Caco-2 (cell line): Measurements from ENCODE around the gene ACACA. TPM values are rescaled to one million over a fixed set of nuclear protein-coding genes. Genes with fewer than 3 reads are reported as not detected.

Experiments used
- BruUV-seq: library from RNA; stranded (reverse); fragments of 400-500 nt; replicated peaks from 2 replicates; lab custom pipeline; 2021; lab: Mats Ljungman, UMichigan
- CTCF ChIA-PET: fragments of 300-600 bp; sonication (Branson Sonifier 250); formaldehyde crosslinking; loops from one replicate; lab custom pipeline; 2022; ENCODE audit warnings: antibody characterized with exemption; lab: Charles Lee
- POLR2A ChIA-PET: fragments of 300-600 bp; sonication (Branson Sonifier 250); formaldehyde crosslinking; loops from one replicate; lab custom pipeline; 2022; ENCODE audit warnings: antibody characterized with exemption; lab: Charles Lee
- DNase-seq, 2 experiments: peaks; one replicate each; pipeline versions ENCODE4 v3.0.0 to v3.0.0-alpha.2; 2020 to 2022
- H3K27me3 ChIP-seq: replicated peaks from 2 replicates; pipeline ENCODE4 v1.6.0; 2011; ENCODE audit warnings: low read length; ENCODE audit not compliant: control insufficient read depth, insufficient read depth
- H3K36me3 ChIP-seq: 2 replicates; pipeline ENCODE4 v1.5.1; 2011; ENCODE audit warnings: low read length; ENCODE audit not compliant: control insufficient read depth, insufficient read depth
- H3K4me1 ChIP-seq: fragments of 250-450 bp; sonication (Bioruptor Pico); 2 replicates; pipeline ENCODE4 v1.5.1; 2020; ENCODE audit warnings: mild to moderate bottlenecking
- H3K4me3 ChIP-seq: 2 replicates; pipeline ENCODE4 v1.5.1; 2011; ENCODE audit warnings: low read depth, mild to moderate bottlenecking, control low read depth, low read length
- H3K9me3 ChIP-seq: fragments of 250-450 bp; sonication (Bioruptor Pico); 2 replicates; pipeline ENCODE4 v1.5.1; 2020; ENCODE audit warnings: mild to moderate bottlenecking, moderate library complexity
- H3K27ac Mint-ChIP-seq: one replicate; pipeline ENCODE4 v1.8.0; 2022; ENCODE audit warnings: mixed read lengths; ENCODE audit not compliant: unreplicated experiment
- H3K27me3 Mint-ChIP-seq: one replicate; pipeline ENCODE4 v1.8.0; 2022; ENCODE audit warnings: mixed read lengths; ENCODE audit not compliant: insufficient read depth, unreplicated experiment
- H3K36me3 Mint-ChIP-seq: one replicate; pipeline ENCODE4 v1.8.0; 2022; ENCODE audit warnings: mild to moderate bottlenecking, mixed read lengths; ENCODE audit not compliant: insufficient read depth, unreplicated experiment
- H3K4me1 Mint-ChIP-seq: one replicate; pipeline ENCODE4 v1.8.0; 2022; ENCODE audit warnings: low read depth, mixed read lengths; ENCODE audit not compliant: unreplicated experiment
- H3K4me3 Mint-ChIP-seq: one replicate; pipeline ENCODE4 v1.8.0; 2022; ENCODE audit warnings: mild to moderate bottlenecking, moderate library complexity, mixed read lengths; ENCODE audit not compliant: unreplicated experiment
- H3K9me3 Mint-ChIP-seq: one replicate; pipeline ENCODE4 v1.8.0; 2022; ENCODE audit warnings: mixed read lengths; ENCODE audit not compliant: unreplicated experiment
- intact Hi-C: fragments of 100-400 bp; cut with micrococcal nuclease; formaldehyde crosslinking; loops from one replicate; pipeline ENCODE4 v1.10.0; 2022; ENCODE audit not compliant: unreplicated experiment
- total RNA-seq: library from RNA; stranded (reverse); gene quantifications from 2 replicates; pipeline ENCODE4 v1.2.3, GENCODE V29; 2022
- TF ChIP-seq, protein P1 (sequence below), 2 experiments: fragments of 200-600 bp in 1 of 2; IDR thresholded peaks; 1 replicate in 1 of 2; 2 replicates in 1 of 2; pipeline versions ENCODE4 v1.5.1 to v1.8.0; 2011 to 2022; ENCODE audit warnings: antibody characterized with exemption in 1 of 2, control low read depth in 1 of 2, inconsistent platforms in 1 of 2, low read depth in 1 of 2, low read length in 1 of 2, mild to moderate bottlenecking in 1 of 2, moderate library complexity in 1 of 2; ENCODE audit not compliant: insufficient read depth in 1 of 2, severe bottlenecking in 1 of 2, unreplicated experiment in 1 of 2

The ACACA gene
- total RNA-seq, 1 experiment from 2014 or later, result 108 TPM

DNA sequence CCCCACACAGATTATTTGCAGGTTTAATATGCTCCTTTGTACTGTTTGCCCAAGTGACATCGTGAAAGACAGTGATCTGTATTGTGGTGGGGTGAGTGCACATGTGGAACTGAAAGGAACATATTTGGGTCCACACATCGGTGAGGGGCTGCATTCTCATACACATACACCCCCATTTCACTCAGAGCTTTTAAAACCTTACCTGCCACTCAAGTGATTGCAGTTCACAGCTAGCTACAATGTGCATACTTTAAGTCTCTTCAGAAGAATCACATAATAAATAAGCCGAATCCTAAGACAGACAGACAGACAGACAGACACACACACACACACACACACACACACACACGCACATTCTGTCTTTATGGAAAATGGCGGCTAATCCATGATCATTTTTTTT, 355.3 kb downstream of the ACACA start:
- no peaks in the 10 kb centered on the region for H3K4me1 Mint-ChIP-seq
- no peaks in the 10 kb centered on the region for H3K27me3 Mint-ChIP-seq
- ChIA-PET CTCF (no interaction called here), POLR2A (no interaction called here)
- H3K9me3 Mint-ChIP-seq, result no peaks in the 10 kb centered on the region
- H3K4me3 Mint-ChIP-seq, result no peak overlapping the region
- peaks cover 6% of the 10 kb centered on the region for H3K36me3 Mint-ChIP-seq
- H3K4me1 ChIP-seq, result no peaks in the 10 kb centered on the region
- no peak overlapping the region for H3K27ac Mint-ChIP-seq
- H3K36me3 ChIP-seq, result no peaks in the 10 kb centered on the region; the same call in 1 of the 2 replicates
- TF ChIP-seq, protein P1, sequence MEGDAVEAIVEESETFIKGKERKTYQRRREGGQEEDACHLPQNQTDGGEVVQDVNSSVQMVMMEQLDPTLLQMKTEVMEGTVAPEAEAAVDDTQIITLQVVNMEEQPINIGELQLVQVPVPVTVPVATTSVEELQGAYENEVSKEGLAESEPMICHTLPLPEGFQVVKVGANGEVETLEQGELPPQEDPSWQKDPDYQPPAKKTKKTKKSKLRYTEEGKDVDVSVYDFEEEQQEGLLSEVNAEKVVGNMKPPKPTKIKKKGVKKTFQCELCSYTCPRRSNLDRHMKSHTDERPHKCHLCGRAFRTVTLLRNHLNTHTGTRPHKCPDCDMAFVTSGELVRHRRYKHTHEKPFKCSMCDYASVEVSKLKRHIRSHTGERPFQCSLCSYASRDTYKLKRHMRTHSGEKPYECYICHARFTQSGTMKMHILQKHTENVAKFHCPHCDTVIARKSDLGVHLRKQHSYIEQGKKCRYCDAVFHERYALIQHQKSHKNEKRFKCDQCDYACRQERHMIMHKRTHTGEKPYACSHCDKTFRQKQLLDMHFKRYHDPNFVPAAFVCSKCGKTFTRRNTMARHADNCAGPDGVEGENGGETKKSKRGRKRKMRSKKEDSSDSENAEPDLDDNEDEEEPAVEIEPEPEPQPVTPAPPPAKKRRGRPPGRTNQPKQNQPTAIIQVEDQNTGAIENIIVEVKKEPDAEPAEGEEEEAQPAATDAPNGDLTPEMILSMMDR (IDR thresholded peaks at IDR 0.05; ENCODE audit: insufficient read depth in 1 of 2, low read depth in 1 of 2, low read length in 1 of 2, severe bottlenecking in 1 of 2, unreplicated experiment in 1 of 2), result no peak
- intact Hi-C loops, result no loop called here
- no peak for DNase-seq
- H3K4me3 ChIP-seq, result no peak overlapping the region
- no TSS peak for BruUV-seq
- no peaks in the 10 kb centered on the region for H3K9me3 ChIP-seq
- no peaks in the 10 kb centered on the region for H3K27me3 ChIP-seq

DNA sequence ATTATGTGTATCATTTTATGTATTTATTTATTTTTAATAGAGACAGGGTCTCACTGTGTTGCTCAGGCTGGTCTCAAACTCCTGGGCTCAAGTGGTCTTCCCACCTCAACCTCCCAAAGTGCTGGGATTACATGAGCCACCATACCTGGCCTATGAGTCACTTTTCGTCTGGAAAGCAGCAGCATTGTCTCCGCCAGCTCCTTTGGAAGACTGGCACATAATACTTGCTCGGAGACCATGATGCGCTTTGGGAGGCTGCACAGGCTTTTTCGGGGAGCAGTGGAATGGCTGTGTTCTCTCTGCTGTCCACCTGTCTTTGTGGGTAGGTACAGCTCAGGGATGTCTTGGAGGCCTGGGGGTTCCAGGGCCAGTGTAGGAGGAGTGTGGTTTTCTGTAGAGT, 355.7 kb downstream of the ACACA start:
- intact Hi-C loops, result no loop called here
- CTCF ChIA-PET, result no interaction called here
- no peaks in the 10 kb centered on the region for H3K27me3 ChIP-seq

DNA sequence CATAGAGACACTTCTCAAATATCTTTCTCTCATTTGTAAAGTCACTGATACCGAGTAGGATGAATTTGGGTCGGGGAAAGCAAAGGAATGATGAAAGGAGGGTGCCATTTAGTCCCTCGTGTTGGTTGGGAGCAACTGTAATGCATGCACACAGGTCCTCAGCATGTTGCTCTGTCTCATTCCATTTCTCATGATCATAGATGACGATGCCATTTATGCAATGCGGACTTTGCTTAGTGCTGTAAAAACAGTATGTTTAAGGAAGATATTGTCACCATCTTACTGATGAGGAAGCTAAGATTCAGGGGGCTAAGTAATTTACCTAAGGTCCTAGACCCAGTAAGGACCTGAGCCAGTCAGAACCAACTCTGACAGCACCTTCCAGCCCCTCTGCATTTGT, 357.8 kb downstream of the ACACA start:
- ChIA-PET CTCF (interaction anchor here (0.7 to 1.2 kb wide), 2 partner anchors 12 to 475 kb away, joined by 5 to 14 read pairs; no protein-coding TSS in a partner anchor), POLR2A (no interaction called here)
- no peaks in the 10 kb centered on the region for H3K9me3 ChIP-seq
- H3K4me1 ChIP-seq, result no peaks in the 10 kb centered on the region
- H3K9me3 Mint-ChIP-seq, result no peaks in the 10 kb centered on the region
- no peaks in the 10 kb centered on the region; the same call in 1 of the 2 replicates for H3K36me3 ChIP-seq
- intact Hi-C loops, result loop anchor here (10.0 kb wide), 2 partner anchors 114 to 324 kb away; partner anchors contain the start of gene LHX1
- H3K4me3 Mint-ChIP-seq, result no peak overlapping the region
- BruUV-seq, result no TSS peak
- TF ChIP-seq, protein P1 (IDR thresholded peaks at IDR 0.05; ENCODE audit: insufficient read depth in 1 of 2, low read depth in 1 of 2, low read length in 1 of 2, severe bottlenecking in 1 of 2, unreplicated experiment in 1 of 2), result no peak
- H3K4me3 ChIP-seq, result no peak overlapping the region
- H3K27me3 Mint-ChIP-seq, result no peaks in the 10 kb centered on the region
- H3K27me3 ChIP-seq, result no peaks in the 10 kb centered on the region
- no peak overlapping the region for H3K27ac Mint-ChIP-seq
- H3K36me3 Mint-ChIP-seq, result peaks cover 6% of the 10 kb centered on the region
- H3K4me1 Mint-ChIP-seq, result no peaks in the 10 kb centered on the region
- no peak for DNase-seq

More for the DNA sequence above, 355.7 kb downstream of the ACACA start:
- DNase-seq, result no peak
- no peaks in the 10 kb centered on the region for H3K4me1 ChIP-seq
- Mint-ChIP-seq H3K36me3 (peaks cover 6% of the 10 kb centered on the region), H3K4me3 (no peak overlapping the region), H3K9me3 (no peaks in the 10 kb centered on the region), H3K4me1 (no peaks in the 10 kb centered on the region), H3K27me3 (no peaks in the 10 kb centered on the region), H3K27ac (no peak overlapping the region)
- TF ChIP-seq, protein P1 (IDR thresholded peaks at IDR 0.05; ENCODE audit: insufficient read depth in 1 of 2, low read depth in 1 of 2, low read length in 1 of 2, severe bottlenecking in 1 of 2, unreplicated experiment in 1 of 2), result no peak
- POLR2A ChIA-PET, result no interaction called here
- no TSS peak for BruUV-seq
- no peaks in the 10 kb centered on the region for H3K9me3 ChIP-seq
- H3K4me3 ChIP-seq, result no peak overlapping the region
- no peaks in the 10 kb centered on the region; the same call in 1 of the 2 replicates for H3K36me3 ChIP-seq
